ENCODE results near the gene MDH2.
"Not testable (repeated sequence)": the region's sequence is repeated elsewhere in the genome, so short reads cannot be mapped to it uniquely, and the experiment has no call there.

Gene MDH2

DNA sequence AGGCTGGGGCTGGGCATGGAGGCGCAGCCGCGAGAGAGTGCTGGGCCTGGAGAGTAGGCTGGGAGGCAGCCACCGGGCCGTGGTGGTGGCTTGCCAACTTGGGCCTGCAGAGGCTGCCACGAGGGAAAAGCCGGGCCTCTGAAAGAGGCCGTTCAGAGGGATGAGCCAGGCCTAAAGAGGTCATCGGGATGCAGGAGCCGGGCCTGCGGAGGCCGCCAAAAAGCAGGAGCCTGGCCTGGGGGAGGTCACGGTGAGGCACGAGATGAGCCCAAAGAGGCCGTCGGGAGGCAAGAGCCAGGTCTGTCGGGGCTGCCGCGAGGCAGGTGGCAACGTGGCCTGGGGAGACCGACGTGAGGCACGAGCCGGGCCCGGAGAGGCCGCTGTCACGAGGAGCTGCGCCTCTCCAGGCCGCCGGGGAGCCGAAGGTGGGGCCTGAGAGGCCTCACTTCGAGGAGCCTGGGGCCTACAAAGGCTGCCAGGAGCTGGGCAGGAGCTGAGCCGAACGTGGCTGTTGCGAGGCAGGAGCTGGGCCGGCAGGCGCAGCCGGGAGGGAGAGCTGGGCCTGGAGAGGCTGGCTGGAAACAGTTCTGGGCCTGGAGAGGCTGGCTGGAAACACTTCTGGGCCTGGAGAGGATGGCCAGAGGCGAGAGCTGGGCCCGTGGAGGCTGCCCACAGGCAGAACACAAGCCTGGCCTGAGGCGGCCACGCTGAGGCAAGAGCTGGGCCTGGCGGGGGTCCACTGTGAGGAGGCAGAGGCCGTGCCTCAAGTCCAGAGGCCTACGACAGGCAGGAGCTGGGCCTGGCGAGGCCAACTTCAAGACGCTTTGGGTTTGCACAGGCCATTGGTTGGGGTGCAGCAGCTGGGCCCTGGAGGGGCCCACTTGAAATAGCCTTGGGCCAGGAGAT, 24.6 kb downstream of the MDH2 start:
- DNase-seq = no peak

- DNase-seq = no peak
Observed at GRCh38 chr7:76073335-76073990, 25.6 kb downstream of the MDH2 start.

DNA sequence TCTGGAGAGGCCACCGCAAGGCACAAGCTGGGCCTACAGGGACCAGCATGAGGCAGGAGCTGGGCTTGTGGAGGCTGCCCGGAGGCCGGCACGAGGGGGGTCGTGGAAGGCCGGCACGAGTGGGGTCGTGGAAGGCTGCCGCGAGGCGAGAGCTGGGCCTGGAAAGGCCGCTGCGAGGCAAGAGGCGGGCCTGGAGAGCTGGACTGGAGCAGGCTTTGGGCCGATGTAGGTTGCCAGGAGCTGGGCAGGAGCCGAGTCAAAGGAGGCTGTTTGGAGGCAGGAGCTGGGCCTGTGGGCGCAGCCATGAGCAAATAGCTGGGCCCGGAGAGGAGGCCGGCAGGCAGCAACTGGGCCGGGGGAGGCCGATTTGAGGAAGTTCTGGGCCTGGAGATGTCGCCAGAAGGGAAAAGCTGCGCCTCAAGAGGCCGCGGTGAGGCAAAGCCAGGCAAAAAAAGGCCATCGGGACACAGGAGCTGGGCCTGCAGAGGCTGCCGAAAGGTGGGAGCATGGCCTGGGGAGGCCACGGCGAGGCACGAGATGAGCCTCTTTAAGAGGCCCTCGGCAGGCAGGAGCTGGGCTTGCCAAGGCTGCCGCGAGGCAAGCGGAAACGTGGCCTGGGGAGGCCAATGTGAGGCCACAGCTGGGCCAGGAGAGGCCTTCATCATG, 26.5 kb downstream of the MDH2 start:
- no peak for DNase-seq

DNA sequence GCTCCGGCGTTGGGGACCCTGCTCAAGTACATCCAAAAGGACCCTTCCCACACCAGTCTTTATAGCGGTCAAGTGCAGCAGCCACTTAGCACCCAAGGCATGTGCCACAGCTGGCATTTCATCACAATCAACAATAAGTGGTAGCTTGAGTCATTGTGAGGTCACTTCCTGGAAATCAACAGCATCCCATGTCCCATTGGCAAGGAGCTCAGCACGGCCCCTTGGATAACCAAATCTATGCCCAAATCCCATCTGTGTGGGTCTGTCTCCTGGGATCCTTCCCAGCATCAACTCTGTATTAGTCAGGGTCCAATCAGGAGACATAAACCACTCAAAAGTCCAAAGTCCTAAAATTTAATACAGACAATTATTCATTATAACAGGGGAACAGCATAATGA, 27.1 kb downstream of the MDH2 start:
- no peak for DNase-seq

DNA sequence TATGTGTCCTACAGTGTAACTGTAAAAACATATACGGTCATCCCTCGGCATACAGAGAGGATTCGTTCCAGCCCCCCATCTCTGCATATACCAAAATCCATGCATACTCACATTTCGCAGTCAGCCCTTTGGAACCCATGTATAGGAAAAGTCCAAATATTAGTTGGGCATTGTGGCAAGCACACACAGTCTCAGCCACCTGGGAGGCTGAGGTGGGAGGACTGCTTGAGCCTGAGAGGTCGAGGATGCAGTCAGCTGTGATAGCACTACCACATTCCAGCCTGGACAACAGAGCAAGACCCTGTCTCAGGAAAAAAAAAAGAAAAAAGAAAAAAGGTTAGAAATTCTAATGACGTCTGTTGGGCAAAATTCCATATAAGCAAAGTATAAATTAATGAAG, 29.1 kb downstream of the MDH2 start:
- no peak for DNase-seq

DNA sequence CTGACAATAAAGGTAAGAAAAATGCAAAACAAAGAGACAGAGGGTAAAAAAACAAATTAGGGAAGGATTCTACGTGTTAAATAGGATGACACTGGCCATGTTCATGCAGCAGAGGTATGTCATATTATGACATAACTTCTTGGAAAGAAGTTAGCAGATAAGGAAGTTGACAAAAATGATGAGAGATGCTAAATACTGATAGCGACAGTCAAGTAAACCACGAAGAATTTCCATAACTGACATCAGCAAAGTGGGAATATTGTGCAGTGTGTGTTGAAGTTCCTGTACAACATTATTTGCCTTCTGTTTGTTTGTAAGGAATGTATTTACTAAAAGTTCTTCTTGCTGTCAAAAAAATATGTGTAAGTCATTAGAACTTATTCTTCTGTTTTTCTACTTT, 29.5 kb downstream of the MDH2 start:
- DNase-seq = no peak

GRCh38 chr7:76080204-76080603, 32.3 kb downstream of the MDH2 start:
- no peak for DNase-seq

GRCh38 chr7:76084115-76084514, 36.2 kb downstream of the MDH2 start:
- not testable (repeated sequence) for DNase-seq

- no peak for DNase-seq
Observed at GRCh38 chr7:76086070-76086469, 38.2 kb downstream of the MDH2 start.

DNA sequence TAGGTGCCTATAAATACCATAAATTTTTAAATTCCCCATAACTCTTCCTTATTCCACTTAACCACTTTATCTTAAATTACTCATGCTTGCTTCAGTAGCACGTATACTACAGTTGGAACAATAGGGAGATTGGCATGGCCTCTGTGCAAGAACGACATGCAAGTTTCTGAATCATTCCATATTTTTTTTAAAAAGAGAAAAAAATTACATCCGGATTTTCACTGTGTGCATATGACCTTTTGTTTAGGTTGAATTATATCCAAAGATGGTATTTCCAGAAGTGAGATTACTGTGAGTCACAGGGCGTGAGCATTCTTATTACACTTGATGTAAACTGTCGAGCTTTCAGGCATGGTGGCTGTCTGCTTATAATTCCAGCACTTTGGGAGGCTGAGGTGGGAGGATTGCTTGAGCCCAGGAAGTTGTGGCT, 39.5 kb downstream of the MDH2 start:
- DNase-seq = not testable (repeated sequence)

DNA sequence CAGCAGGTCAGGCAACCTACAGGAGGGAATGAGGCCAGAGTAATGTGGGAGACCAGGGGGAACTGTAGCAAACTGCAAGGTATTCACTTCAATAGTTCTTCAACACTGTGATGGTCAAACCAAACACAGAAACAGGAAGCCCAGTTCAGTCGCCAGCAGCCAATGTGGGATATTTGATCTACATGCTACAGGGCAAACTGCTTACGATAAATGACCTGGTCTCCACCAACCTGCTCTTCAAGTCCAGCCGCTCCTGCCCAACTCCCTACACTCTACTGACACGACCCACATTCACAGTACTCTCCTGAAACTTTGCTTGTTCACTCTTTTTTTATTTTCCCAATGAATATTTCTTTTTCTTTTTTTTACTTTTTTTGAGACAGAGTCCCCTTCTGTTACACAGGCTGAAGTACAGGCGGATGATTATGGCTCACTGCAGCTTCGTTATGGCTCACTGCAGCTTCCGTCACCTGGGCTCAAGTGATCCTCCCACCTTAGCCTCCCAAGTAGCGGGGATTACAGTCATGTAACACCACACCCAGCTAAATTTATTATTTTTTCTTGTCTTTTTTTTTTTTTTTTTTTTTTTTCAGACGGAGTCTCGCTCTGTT, 42.1 kb downstream of the MDH2 start:
- DNase-seq = no peak

- DNase-seq = no peak
Observed at GRCh38 chr7:76091506-76091905, 43.6 kb downstream of the MDH2 start.

GRCh38 chr7:76093531-76093930, 45.6 kb downstream of the MDH2 start:
- DNase-seq = not testable (repeated sequence)

DNA sequence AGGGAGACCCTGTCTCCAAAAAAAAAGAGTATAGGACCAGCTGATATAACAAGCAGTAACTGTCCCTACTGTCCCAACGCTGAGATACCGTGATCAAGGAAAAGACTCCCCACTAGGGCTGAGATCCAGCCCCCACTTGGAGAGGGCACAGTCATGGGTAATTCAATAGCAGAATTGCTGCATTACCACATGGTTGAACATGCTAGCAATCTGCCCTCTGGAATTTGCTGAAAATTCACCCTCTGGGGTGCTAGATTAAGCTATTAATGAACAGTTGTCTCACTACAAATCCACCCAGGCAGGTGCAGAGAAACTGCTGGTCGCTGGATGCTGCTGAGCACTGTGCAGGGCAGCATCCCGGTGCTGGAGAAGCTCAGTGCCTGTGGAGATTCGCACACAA, 46.4 kb downstream of the MDH2 start:
- DNase-seq = not testable (repeated sequence)

GRCh38 chr7:76095908-76096307, 48.0 kb downstream of the MDH2 start:
- no peak for DNase-seq

GRCh38 chr7:76101693-76102437, 54.0 kb downstream of the MDH2 start:
- not testable (repeated sequence) for DNase-seq

DNA sequence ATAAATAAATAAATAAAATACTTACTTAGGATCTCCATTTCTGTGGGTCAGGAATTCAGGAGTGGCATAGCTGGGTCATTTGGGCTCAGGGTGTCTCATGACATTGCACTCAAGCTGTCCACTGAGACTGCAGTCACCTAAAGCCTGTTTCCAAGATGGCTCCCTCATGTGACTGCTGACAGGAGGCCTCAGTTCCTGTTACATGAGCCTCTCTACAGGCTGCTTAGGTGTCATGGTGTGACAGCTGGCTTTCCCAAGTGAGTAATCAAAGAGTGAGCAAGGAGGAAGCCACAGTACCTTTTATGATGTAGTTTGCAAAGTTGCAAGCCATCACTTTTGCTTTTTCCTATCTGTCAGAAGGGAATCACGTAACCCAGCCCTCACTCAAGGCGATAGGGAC, 55.9 kb downstream of the MDH2 start:
- DNase-seq = not testable (repeated sequence)

GRCh38 chr7:76106130-76106529, 58.2 kb downstream of the MDH2 start:
- not testable (repeated sequence) for DNase-seq

- DNase-seq = no peak
Observed at GRCh38 chr7:76106893-76107292, 59.0 kb downstream of the MDH2 start.

DNA sequence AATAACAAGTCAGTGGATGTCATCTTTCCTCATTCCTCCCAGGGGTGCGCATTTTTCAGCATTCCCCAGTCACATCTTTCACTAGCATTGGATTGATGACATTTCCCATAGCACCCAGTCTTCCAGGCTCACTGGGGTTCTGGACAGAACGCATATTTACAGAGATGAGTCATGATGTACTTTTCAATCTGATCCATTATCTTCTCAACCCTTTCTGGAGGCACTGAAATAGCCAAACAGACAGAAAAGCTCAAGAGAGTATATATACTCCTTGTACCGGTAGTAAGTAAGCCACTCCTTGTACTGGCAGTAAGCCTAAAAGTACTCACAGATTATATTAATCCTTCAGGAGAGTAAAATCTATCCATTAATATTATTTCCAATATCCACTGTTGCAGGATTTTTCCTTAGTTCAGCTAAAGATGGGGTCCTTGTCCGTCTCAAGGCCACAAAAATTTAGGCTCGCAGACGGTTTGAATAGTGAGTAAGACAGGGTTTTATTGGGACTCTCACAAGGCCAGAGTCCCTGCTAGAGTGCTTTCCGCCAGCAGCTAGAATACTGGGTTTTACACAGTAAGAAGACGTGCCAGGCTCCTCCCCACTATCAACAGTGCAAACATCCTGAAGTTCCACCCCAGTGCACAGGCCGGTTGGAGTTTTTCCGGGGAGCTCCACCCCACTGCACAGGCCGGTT, 60.8 kb downstream of the MDH2 start:
- DNase-seq = no peak

- DNase-seq = not testable (repeated sequence)
Observed at GRCh38 chr7:76113042-76113630, 65.2 kb downstream of the MDH2 start.

Data from stimulated activated CD4-positive, alpha-beta T cell treated with anti-CD3 and anti-CD28 coated beads, Interleukin-1b, Interleukin-23, amount 100 ng/mL, for 48 hours (primary cell).